Umbilical cord (tissue), 2 donors: ENCODE results near the gene ADH5. TPM values are rescaled to one million over a fixed set of nuclear protein-coding genes. Genes with fewer than 3 reads are reported as not detected.
"Not testable (repeated sequence)": the region's sequence is repeated elsewhere in the genome, so short reads cannot be mapped to it uniquely, and the experiment has no call there.

Source experiments
- DNase-seq: peaks from one replicate; pipeline ENCODE4 v3.0.0-alpha.2; 2015; ENCODE audit warnings: low spot score
- total RNA-seq: library from RNA; depleted of rRNA; stranded (reverse); fragments of >200 nt; gene quantifications from one replicate; pipeline ENCODE4 v1.2.3, GENCODE V29; 2014; ENCODE audit warnings: low replicate concordance; ENCODE audit not compliant: insufficient read depth

The ADH5 gene
- 175 TPM for total RNA-seq

- peak; percentile 91 for DNase-seq
Measured at GRCh38 chr4:99088481-99089365, at the start of gene ADH5. Gene ADH5 (minus strand): TSS chr4:99088788. CDS start chr4:99088700, 88 bp downstream.

- no peak for DNase-seq
Measured at GRCh38 chr4:99136329-99136728, 47.7 kb upstream of the ADH5 start.

- no peak for DNase-seq
Measured at GRCh38 chr4:99135541-99136162, 47.1 kb upstream of the ADH5 start.

- no peak for DNase-seq
Measured at GRCh38 chr4:99134586-99134985, 46.0 kb upstream of the ADH5 start.

- DNase-seq: no peak
Measured at GRCh38 chr4:99131378-99131777, 42.8 kb upstream of the ADH5 start.

- no peak for DNase-seq
Measured at GRCh38 chr4:99126376-99126775, 37.8 kb upstream of the ADH5 start.

GRCh38 chr4:99121008-99121407 is 32.4 kb upstream of the ADH5 start:
- no peak for DNase-seq

- DNase-seq: no peak
Measured at GRCh38 chr4:99120501-99120900, 31.9 kb upstream of the ADH5 start.

GRCh38 chr4:99117876-99118693 is 29.5 kb upstream of the ADH5 start:
- peak; percentile 6 for DNase-seq

- DNase-seq: not testable (repeated sequence)
Measured at GRCh38 chr4:99117122-99117841, 28.7 kb upstream of the ADH5 start.

- not testable (repeated sequence) for DNase-seq
Measured at GRCh38 chr4:99109286-99109685, 20.7 kb upstream of the ADH5 start.

GRCh38 chr4:99104153-99104552 is 15.6 kb upstream of the ADH5 start:
- no peak for DNase-seq

GRCh38 chr4:99103166-99103565 is 14.6 kb upstream of the ADH5 start:
- DNase-seq: no peak

- DNase-seq: no peak
Measured at GRCh38 chr4:99102634-99103033, 14.0 kb upstream of the ADH5 start.

- DNase-seq: peak; percentile 22
Measured at GRCh38 chr4:99100876-99101275, 12.3 kb upstream of the ADH5 start.

- DNase-seq: not testable (repeated sequence)
Measured at GRCh38 chr4:99099814-99100213, 11.2 kb upstream of the ADH5 start.

GRCh38 chr4:99099311-99099710 is 10.7 kb upstream of the ADH5 start:
- no peak for DNase-seq

- not testable (repeated sequence) for DNase-seq
Measured at GRCh38 chr4:99091841-99092240, 3.3 kb upstream of the ADH5 start.

- DNase-seq: no peak
Measured at GRCh38 chr4:99091216-99091575, 2.6 kb upstream of the ADH5 start.

GRCh38 chr4:99090481-99091215 is 2.1 kb upstream of the ADH5 start:
- DNase-seq: no peak

- peak; percentile 67 for DNase-seq
Measured at GRCh38 chr4:99088023-99088449, 552 bp downstream of the ADH5 start.
